H1 (cell line): Measurements from ENCODE around the gene LHFPL3. TPM values are rescaled to one million over a fixed set of nuclear protein-coding genes. Genes with fewer than 3 reads are reported as not detected.

Experiments used
- ASH2L ChIP-seq: fragments of 200-600, 300-600 bp; sonication (generic); IDR thresholded peaks from one replicate; pipeline ENCODE4 v1.7.1; 2017; ENCODE audit warnings: low read length
- CREB1 ChIP-seq: IDR thresholded peaks from 2 replicates; pipeline ENCODE4 v1.6.1; 2012; ENCODE audit warnings: inconsistent platforms
- GTF2F1 ChIP-seq: IDR thresholded peaks from 2 replicates; pipeline ENCODE4 v1.6.1; 2012; ENCODE audit warnings: low read depth, low read length, improper control_type of control experiment, borderline replicate concordance
- KDM4A ChIP-seq: IDR thresholded peaks from one replicate; pipeline ENCODE4 v1.7.1; 2012; ENCODE audit warnings: low read depth, mild to moderate bottlenecking, moderate library complexity, low read length, inconsistent platforms; ENCODE audit not compliant: severe bottlenecking
- POLR2A ChIP-seq, 2 experiments: IDR thresholded peaks; 1 replicate in 1 of 2; 2 replicates in 1 of 2; pipeline ENCODE4 v1.6.1; 2011; ENCODE audit warnings: low read depth in 2 of 2, low read length in 2 of 2, mild to moderate bottlenecking in 2 of 2; ENCODE audit errors: control extremely low read depth in 1 of 2
- RNF2 ChIP-seq: fragments of 200-900, 300-1000 bp; sonication (generic); IDR thresholded peaks from 2 replicates; pipeline ENCODE4 v1.7.1; 2016; ENCODE audit warnings: borderline replicate concordance, low read depth, mild to moderate bottlenecking, antibody characterized with exemption, low read length; ENCODE audit not compliant: poor library complexity, severe bottlenecking; ENCODE audit errors: missing control alignments
- SUZ12 ChIP-seq: fragments of 200-600 bp; sonication (generic); IDR thresholded peaks from 2 replicates; pipeline ENCODE4 v1.6.1; 2012; ENCODE audit warnings: mild to moderate bottlenecking, inconsistent platforms, low read length, moderate library complexity, mixed read lengths
- polyA plus RNA-seq, 7 experiments: library from polyadenylated mRNA; depleted of rRNA in 3 of 7; stranded (reverse) in 5 of 7; unstranded in 2 of 7; fragments of >200 nt in 5 of 7; fragments of 200-250 nt in 2 of 7; gene quantifications; 1 replicate in 5 of 7; 2 replicates in 1 of 7; 4 replicates in 1 of 7; pipeline versions ENCODE4 v1.2.1 to v1.2.3, GENCODE V29; 2011 to 2013; ENCODE audit warnings: missing spikeins in 2 of 7, mixed read lengths in 2 of 7
- total RNA-seq: library from RNA; stranded (reverse); fragmentation: NEBNext Ultra II Directional; extraction: Animal tissue kit (Norgen Biotek cat#: 25700); gene quantifications from 2 replicates; pipeline ENCODE4 v1.2.1, GENCODE V29; 2021

The LHFPL3 gene
- total and polyA plus RNA-seq, 2 of the 8 experiments (the other 6 are each of a cell fraction or from before 2014, with no cell fraction given), result 0.24 to 0.50 TPM

DNA sequence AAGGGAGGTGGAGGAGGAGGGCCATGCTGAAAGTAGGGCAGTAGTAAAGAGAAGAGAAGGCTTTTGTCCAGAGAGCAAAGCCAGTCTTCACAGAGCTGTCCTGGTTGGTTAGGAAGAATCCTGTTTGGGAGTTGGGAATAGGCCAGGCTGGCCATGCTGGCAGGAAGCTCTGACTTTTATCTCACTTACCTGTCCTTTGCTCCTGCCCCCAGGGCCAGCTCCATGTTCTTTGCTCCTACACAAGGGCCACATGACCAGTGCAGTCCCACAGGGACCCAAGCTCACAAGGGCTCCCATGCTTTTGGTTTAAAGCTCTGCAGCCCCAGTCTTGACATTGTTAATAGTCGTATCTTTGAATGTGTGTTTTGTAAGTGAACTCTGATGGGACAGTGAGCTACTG is 524.0 kb downstream of the LHFPL3 start (continued):
- TF ChIP-seq SUZ12 (no peak), KDM4A (no peak), GTF2F1 (no peak), CREB1 (no peak), RNF2 (no peak), ASH2L (no peak), POLR2A (IDR thresholded peaks at IDR 0.05; ENCODE audit: control extremely low read depth in 1 of 2, low read depth in 2 of 2, low read length in 2 of 2) (no peak)
- TF ChIP-seq, all 59 proteins: peak for 0
